Endothelial cell of umbilical vein (primary cell): ENCODE results near the gene NUP43. TPM values are rescaled to one million over a fixed set of nuclear protein-coding genes. Genes with fewer than 3 reads are reported as not detected.

Experiments used
- BruUV-seq: library from RNA; stranded (reverse); fragments of 400-500 nt; replicated peaks from 2 replicates; lab custom pipeline; 2021; lab: Mats Ljungman, UMichigan
- CTCF ChIA-PET: fragments of 300-600, 350-600 bp; sonication (Branson Sonifier 250); formaldehyde crosslinking; loops from one replicate; lab custom pipeline; 2021; ENCODE audit warnings: antibody characterized with exemption, inconsistent platforms; lab: Charles Lee
- POLR2A ChIA-PET: fragments of 300-600, 350-600 bp; sonication (Branson Sonifier 250); formaldehyde crosslinking; loops from one replicate; lab custom pipeline; 2021; ENCODE audit warnings: antibody characterized with exemption, inconsistent platforms; lab: Charles Lee
- DNase-seq: peaks from one replicate; pipeline ENCODE4 v3.0.0-alpha.2; 2011; ENCODE audit warnings: low read depth, low spot score
- FAIRE-seq: peaks from 2 replicates; lab custom pipeline; 2011; peaks lifted over from hg19 to GRCh38; lab: Jason Lieb, UNC
- H2AFZ ChIP-seq: 2 replicates; pipeline ENCODE4 v1.6.0; 2012; ENCODE audit warnings: low read depth, low read length, control low read depth, inconsistent platforms
- H3K27ac ChIP-seq: 2 replicates; pipeline ENCODE4 v1.5.1; 2011; ENCODE audit warnings: low read depth, mild to moderate bottlenecking, control low read depth, low read length, moderate library complexity; ENCODE audit not compliant: insufficient read depth
- H3K27me3 ChIP-seq, 2 experiments: 2 replicates each; pipeline versions ENCODE4 v1.6.0 to v1.6.1; 2011; ENCODE audit warnings: low read length in 2 of 2, mixed read lengths in 1 of 2; ENCODE audit not compliant: control insufficient read depth in 2 of 2, insufficient read depth in 2 of 2
- H3K36me3 ChIP-seq, 2 experiments: 2 replicates in 1 of 2; 3 replicates in 1 of 2; pipeline ENCODE4 v1.5.1; 2011; ENCODE audit warnings: low read length in 2 of 2, mild to moderate bottlenecking in 1 of 2, moderate library complexity in 1 of 2; ENCODE audit not compliant: control insufficient read depth in 2 of 2, insufficient read depth in 2 of 2; ENCODE audit errors: extremely low read depth in 1 of 2
- H3K4me1 ChIP-seq: 3 replicates; pipeline ENCODE4 v1.5.1; 2011; ENCODE audit warnings: mild to moderate bottlenecking, low read length; ENCODE audit not compliant: control insufficient read depth, insufficient read depth; ENCODE audit errors: extremely low read depth
- H3K4me2 ChIP-seq: 2 replicates; pipeline ENCODE4 v1.6.1; 2011; ENCODE audit warnings: low read length, control low read depth, mixed read lengths; ENCODE audit not compliant: insufficient read depth
- H3K4me3 ChIP-seq, 3 experiments: fragments of 200-600 bp in 1 of 3; sonication (generic), shearing (Covaris generic) in 1 of 3; replicated peaks in 1 of 3; 2 replicates each; pipeline ENCODE4 v1.5.1; 2011 to 2016; ENCODE audit warnings: control low read depth in 3 of 3, low read length in 3 of 3, mild to moderate bottlenecking in 2 of 3, inconsistent platforms in 1 of 3, low read depth in 1 of 3, moderate library complexity in 1 of 3; ENCODE audit not compliant: insufficient read depth in 1 of 3
- H3K79me2 ChIP-seq: 2 replicates; pipeline ENCODE4 v1.6.0; 2012; ENCODE audit warnings: low read length, inconsistent platforms; ENCODE audit not compliant: control insufficient read depth, insufficient read depth
- H3K9ac ChIP-seq: replicated peaks from 2 replicates; pipeline ENCODE3; 2011; ENCODE audit warnings: low read length, control low read depth; ENCODE audit not compliant: insufficient read depth; ENCODE audit errors: extremely low read depth
- H3K9me1 ChIP-seq: replicated peaks from 3 replicates; pipeline ENCODE4 v1.6.0; 2011; ENCODE audit warnings: mild to moderate bottlenecking, low read length; ENCODE audit not compliant: control insufficient read depth, insufficient read depth; ENCODE audit errors: extremely low read depth
- H3K9me3 ChIP-seq: replicated peaks from 2 replicates; pipeline ENCODE4 v1.5.1; 2012; ENCODE audit warnings: low read length, inconsistent platforms; ENCODE audit not compliant: control insufficient read depth, insufficient read depth
- H4K20me1 ChIP-seq: replicated peaks from 2 replicates; pipeline ENCODE3; 2011; ENCODE audit warnings: mild to moderate bottlenecking, low read length; ENCODE audit not compliant: control insufficient read depth, insufficient read depth; ENCODE audit errors: extremely low read depth
- EZH2 ChIP-seq: IDR thresholded peaks from 2 replicates; pipeline ENCODE4 v1.6.1; 2012; ENCODE audit warnings: borderline replicate concordance, low read depth, mild to moderate bottlenecking, moderate library complexity, low read length, inconsistent platforms; ENCODE audit not compliant: severe bottlenecking
- FOS ChIP-seq: IDR thresholded peaks from 2 replicates; pipeline ENCODE4 v1.6.1; 2011; ENCODE audit warnings: mild to moderate bottlenecking, low read length, moderate library complexity, borderline replicate concordance; ENCODE audit not compliant: insufficient read depth
- GATA2 ChIP-seq: IDR thresholded peaks from 2 replicates; pipeline ENCODE4 v1.7.0; 2011; ENCODE audit warnings: low read depth, mild to moderate bottlenecking, moderate library complexity, mixed read lengths, low read length; ENCODE audit not compliant: insufficient read length, insufficient read depth
- JUN ChIP-seq: IDR thresholded peaks from 2 replicates; pipeline ENCODE4 v1.6.1; 2011; ENCODE audit warnings: borderline replicate concordance, low read depth; ENCODE audit not compliant: insufficient read length, insufficient read depth
- MAX ChIP-seq: IDR thresholded peaks from 2 replicates; pipeline ENCODE4 v1.6.1; 2011; ENCODE audit not compliant: insufficient read depth, insufficient read length
- MYC ChIP-seq: IDR thresholded peaks from one replicate; pipeline ENCODE4 v1.6.1; 2011; ENCODE audit warnings: mild to moderate bottlenecking, low read depth, low read length
- POLR2A ChIP-seq: IDR thresholded peaks from 2 replicates; pipeline ENCODE4 v1.6.1; 2012; ENCODE audit warnings: low read depth, mild to moderate bottlenecking, control low read depth, low read length
- POLR2AphosphoS5 ChIP-seq: IDR thresholded peaks from 2 replicates; pipeline ENCODE4 v1.6.1; 2012; ENCODE audit warnings: low read depth, mild to moderate bottlenecking, control low read depth, low read length, moderate library complexity; ENCODE audit not compliant: insufficient read depth
- dilution Hi-C: fragments of 300-500 bp; cut with MboI; formaldehyde crosslinking; loops from one replicate; pipeline ENCODE4 v1.15.0; 2019; ENCODE audit warnings: low sequenced_read_pairs; ENCODE audit not compliant: extremely low pct_ligation_motif_present
- intact Hi-C: fragments of 100-400 bp; cut with micrococcal nuclease; formaldehyde crosslinking; loops from one replicate; pipeline ENCODE4 v1.10.0; 2022
- polyA plus RNA-seq, 4 experiments: library from polyadenylated mRNA; depleted of rRNA in 3 of 4; stranded (reverse) in 3 of 4; unstranded in 1 of 4; fragments of >200 nt; gene quantifications; 2 replicates each; pipeline versions ENCODE4 v1.2.1 to v1.2.3, GENCODE V29; 2011 to 2012; ENCODE audit warnings: missing spikeins in 1 of 4
- total RNA-seq: library from RNA; stranded (reverse); gene quantifications from 2 replicates; pipeline ENCODE4 v1.2.3, GENCODE V29; 2021
- TF ChIP-seq, protein P1 (sequence below), 2 donors: IDR thresholded peaks; 1 replicate in 1 of 2; 2 replicates in 1 of 2; pipeline ENCODE4 v1.5.1; 2011; ENCODE audit warnings: low read length in 2 of 2, mild to moderate bottlenecking in 2 of 2, moderate library complexity in 2 of 2, control low read depth in 1 of 2, inconsistent platforms in 1 of 2, low read depth in 1 of 2; ENCODE audit not compliant: insufficient read depth in 1 of 2; ENCODE audit errors: extremely low read depth in 1 of 2

NUP43 gene
- total and polyA plus RNA-seq, 2 donors (not counting 3 experiments of a cell fraction or from before 2014, with no cell fraction given), result 14.9 to 49.0 TPM

DNA sequence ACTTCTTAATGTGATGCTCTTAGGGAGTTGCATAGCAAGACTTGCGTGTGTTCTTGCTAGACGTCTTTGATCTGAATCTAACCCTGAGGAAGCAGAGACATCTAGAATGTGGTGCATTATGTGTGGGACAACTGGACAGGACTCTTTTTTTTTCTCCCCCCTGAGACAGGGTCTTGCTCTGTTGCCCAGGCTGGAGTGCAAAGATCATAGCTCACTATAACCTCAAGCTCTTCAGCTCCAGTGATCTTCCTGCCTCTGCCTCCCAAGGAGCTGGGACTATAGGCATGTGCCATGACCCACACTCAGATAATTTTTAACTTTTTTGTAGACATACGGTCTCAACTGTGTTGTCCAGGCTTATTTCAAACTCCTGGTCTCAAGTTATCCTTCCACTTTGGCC, 37.2 kb upstream of the NUP43 start:
- no peak for FAIRE-seq

More for the DNA sequence above, 37.2 kb upstream of the NUP43 start:
- Histone ChIP-seq H3K27ac (no peak overlapping the region), H3K4me2 (no peak overlapping the region), H3K4me1 (no peaks in the 10 kb centered on the region), H3K79me2 (peaks cover 7% of the 10 kb centered on the region), H3K9ac (no peak overlapping the region), H3K4me3 (no peak overlapping the region), H3K36me3 (peaks cover 2 to 3% of the 10 kb centered on the region in 2 experiments), H2AFZ (no peak overlapping the region), H4K20me1 (no peaks in the 10 kb centered on the region), H3K9me1 (no peaks in the 10 kb centered on the region), H3K27me3 (no peaks in the 10 kb centered on the region), H3K9me3 (no peaks in the 10 kb centered on the region)
- CTCF ChIA-PET, result no interaction called here
- intact Hi-C loops, result no loop called here
- no TSS peak for BruUV-seq
- TF ChIP-seq MYC (no peak), FOS (no peak), JUN (no peak), POLR2AphosphoS5 (no peak), GATA2 (no peak), MAX (no peak), POLR2A (no peak), EZH2 (no peak)
- TF ChIP-seq, protein P1, sequence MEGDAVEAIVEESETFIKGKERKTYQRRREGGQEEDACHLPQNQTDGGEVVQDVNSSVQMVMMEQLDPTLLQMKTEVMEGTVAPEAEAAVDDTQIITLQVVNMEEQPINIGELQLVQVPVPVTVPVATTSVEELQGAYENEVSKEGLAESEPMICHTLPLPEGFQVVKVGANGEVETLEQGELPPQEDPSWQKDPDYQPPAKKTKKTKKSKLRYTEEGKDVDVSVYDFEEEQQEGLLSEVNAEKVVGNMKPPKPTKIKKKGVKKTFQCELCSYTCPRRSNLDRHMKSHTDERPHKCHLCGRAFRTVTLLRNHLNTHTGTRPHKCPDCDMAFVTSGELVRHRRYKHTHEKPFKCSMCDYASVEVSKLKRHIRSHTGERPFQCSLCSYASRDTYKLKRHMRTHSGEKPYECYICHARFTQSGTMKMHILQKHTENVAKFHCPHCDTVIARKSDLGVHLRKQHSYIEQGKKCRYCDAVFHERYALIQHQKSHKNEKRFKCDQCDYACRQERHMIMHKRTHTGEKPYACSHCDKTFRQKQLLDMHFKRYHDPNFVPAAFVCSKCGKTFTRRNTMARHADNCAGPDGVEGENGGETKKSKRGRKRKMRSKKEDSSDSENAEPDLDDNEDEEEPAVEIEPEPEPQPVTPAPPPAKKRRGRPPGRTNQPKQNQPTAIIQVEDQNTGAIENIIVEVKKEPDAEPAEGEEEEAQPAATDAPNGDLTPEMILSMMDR (IDR thresholded peaks at IDR 0.05; ENCODE audit: extremely low read depth in 1 of 2, insufficient read depth in 1 of 2, low read depth in 1 of 2, low read length in 2 of 2), result no peak
- POLR2A ChIA-PET, result no interaction called here
- dilution Hi-C loops, result no loop called here
- no peak for DNase-seq
